ENCODE measurements around the gene RARG. TPM values are rescaled to one million over a fixed set of nuclear protein-coding genes. Genes with fewer than 3 reads are reported as not detected.

RARG gene
- total RNA-seq, 1 donor, result 6.6 TPM

DNA sequence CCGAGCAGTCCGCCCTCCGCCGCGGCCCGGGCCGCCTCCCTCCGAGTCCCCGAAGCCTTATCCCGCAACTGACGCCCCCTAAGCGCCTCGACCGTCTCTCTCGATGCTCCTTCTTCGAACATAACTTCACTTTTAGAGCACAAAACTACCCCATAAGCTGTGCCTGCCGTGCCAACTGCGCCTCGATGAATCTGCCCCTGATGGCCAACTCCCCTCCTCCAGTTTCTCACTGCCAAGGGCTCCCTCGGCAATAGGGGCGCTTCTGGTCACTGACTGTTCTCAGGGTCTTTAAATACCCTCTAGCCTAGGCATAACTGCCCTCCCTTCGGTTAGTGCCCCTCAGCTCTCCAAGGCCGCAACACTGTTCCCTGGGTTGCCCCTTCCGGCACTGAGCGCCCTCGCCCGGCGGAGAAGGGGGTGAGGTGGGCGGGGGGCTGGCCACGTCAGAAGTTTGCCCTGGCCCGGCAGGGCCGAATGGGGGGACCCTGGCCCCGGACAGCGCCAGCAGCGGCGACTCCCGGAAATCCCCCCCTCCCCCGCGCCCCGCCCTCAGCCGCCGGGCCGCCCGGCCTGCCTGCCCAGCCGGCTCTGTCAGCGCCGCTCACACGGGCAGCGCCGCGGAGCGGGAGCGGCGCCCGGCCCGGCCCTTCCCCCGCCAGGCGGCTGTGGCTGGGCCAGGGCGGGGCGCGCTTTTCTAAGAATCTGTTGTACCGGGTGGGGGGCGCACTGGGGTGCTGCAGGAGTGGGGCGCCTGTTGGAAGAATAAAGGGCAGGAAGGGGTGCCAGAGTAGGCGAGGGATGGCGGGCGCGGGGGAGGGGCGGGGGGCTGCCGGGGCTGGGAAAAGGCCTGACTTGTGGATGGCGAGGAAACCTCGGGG lies 10.6 kb downstream of the RARG start:
- Histone ChIP-seq H3K27me3 (ENCODE audit: insufficient read depth, low read length) (no peaks in the 10 kb centered on the region), H3K9me3 (ENCODE audit: low read depth, low read length) (no peaks in the 10 kb centered on the region), H3K4me1 (ENCODE audit: insufficient read depth, low read length) (peaks cover 61% of the 10 kb centered on the region), H3K4me3 (ENCODE audit: low read length) (peak overlapping the region; percentile 75)

- Histone ChIP-seq H3K4me3 (ENCODE audit: low read length) (peak overlapping the region; percentile 75), H3K27me3 (ENCODE audit: insufficient read depth, low read length) (no peaks in the 10 kb centered on the region), H3K9me3 (ENCODE audit: low read depth, low read length) (no peaks in the 10 kb centered on the region)
Observed at GRCh38 chr12:53220694-53221202, 11.3 kb downstream of the RARG start.

GRCh38 chr12:53219956-53220693 lies 11.9 kb downstream of the RARG start:
- H3K4me1 ChIP-seq (ENCODE audit: insufficient read depth, low read length), result peaks cover 71% of the 10 kb centered on the region
- H3K4me3 ChIP-seq (ENCODE audit: low read length), result peak overlapping the region; percentile 75
- no peaks in the 10 kb centered on the region for H3K27me3 ChIP-seq (ENCODE audit: insufficient read depth, low read length)
- no peaks in the 10 kb centered on the region for H3K9me3 ChIP-seq (ENCODE audit: low read depth, low read length)

More at GRCh38 chr12:53220694-53221202, 11.3 kb downstream of the RARG start:
- peaks cover 68% of the 10 kb centered on the region for H3K4me1 ChIP-seq (ENCODE audit: insufficient read depth, low read length)

- H3K4me3 ChIP-seq (ENCODE audit: low read length), result peak overlapping the region; percentile 75
- H3K27me3 ChIP-seq (ENCODE audit: insufficient read depth, low read length), result no peaks in the 10 kb centered on the region
- peaks cover 67% of the 10 kb centered on the region for H3K4me1 ChIP-seq (ENCODE audit: insufficient read depth, low read length)
- H3K9me3 ChIP-seq (ENCODE audit: low read depth, low read length), result no peaks in the 10 kb centered on the region
Observed at GRCh38 chr12:53219292-53219955, 12.6 kb downstream of the RARG start.

DNA sequence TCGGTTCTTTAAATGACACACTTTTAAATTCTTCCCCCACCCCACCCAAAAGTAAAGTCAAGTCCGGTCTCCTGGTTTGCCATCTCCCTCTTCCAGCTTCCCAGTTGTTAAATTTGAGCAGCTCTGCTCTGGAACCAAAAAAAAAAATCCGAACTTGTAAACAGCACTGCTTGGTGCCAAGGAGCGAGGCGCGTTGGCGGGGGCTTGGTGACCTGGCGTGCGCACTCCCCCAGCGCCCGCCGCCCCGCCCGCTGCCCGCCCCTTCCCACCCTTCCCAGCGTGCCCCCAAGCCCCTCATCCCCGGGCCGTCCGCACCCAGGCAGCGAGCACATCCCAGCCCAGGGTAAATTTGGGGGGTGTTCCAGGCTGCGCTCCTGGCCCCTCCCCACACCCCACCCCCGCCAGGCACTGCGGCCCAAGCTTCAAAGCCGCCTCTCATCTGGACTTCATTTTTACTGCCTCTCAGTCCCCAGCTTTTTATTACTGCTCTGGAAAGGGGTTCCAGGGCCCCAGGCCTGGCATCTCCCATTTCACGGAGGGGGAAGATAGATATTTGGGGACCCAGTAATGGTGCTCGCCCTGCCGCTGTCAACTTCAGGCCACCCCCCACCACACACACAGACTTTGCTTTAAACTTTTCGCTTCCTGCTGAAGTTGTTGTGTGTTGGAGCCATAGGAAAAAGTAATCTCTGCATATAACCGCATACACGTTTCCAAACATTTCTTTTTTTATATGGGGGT lies 13.3 kb downstream of the RARG start:
- Histone ChIP-seq H3K9me3 (ENCODE audit: low read depth, low read length) (no peaks in the 10 kb centered on the region), H3K4me3 (ENCODE audit: low read length) (peak overlapping the region; percentile 75), H3K4me1 (ENCODE audit: insufficient read depth, low read length) (peaks cover 60% of the 10 kb centered on the region), H3K27me3 (ENCODE audit: insufficient read depth, low read length) (no peaks in the 10 kb centered on the region)

DNA sequence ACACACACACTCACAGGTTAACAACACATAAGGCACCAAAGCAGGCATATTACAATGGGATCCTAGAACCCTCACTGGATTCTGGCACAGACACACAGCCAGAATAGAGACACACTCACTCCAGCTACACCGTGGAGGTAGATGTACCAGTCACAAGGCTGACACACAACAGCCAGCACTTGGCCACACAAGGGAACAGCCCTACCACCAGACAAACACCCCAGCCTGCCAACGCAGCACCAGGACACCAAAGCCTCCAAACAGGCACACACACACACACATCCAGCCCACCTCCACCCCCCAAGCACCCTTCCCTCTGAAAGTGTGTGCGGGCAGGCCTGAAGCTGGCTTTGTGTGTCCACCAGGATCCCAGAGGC lies 14.1 kb downstream of the RARG start:
- no peaks in the 10 kb centered on the region for H3K9me3 ChIP-seq (ENCODE audit: low read depth, low read length)
- H3K4me1 ChIP-seq (ENCODE audit: insufficient read depth, low read length), result peaks cover 61% of the 10 kb centered on the region
- H3K4me3 ChIP-seq (ENCODE audit: low read length), result no peak overlapping the region
- H3K27me3 ChIP-seq (ENCODE audit: insufficient read depth, low read length), result no peaks in the 10 kb centered on the region

DNA sequence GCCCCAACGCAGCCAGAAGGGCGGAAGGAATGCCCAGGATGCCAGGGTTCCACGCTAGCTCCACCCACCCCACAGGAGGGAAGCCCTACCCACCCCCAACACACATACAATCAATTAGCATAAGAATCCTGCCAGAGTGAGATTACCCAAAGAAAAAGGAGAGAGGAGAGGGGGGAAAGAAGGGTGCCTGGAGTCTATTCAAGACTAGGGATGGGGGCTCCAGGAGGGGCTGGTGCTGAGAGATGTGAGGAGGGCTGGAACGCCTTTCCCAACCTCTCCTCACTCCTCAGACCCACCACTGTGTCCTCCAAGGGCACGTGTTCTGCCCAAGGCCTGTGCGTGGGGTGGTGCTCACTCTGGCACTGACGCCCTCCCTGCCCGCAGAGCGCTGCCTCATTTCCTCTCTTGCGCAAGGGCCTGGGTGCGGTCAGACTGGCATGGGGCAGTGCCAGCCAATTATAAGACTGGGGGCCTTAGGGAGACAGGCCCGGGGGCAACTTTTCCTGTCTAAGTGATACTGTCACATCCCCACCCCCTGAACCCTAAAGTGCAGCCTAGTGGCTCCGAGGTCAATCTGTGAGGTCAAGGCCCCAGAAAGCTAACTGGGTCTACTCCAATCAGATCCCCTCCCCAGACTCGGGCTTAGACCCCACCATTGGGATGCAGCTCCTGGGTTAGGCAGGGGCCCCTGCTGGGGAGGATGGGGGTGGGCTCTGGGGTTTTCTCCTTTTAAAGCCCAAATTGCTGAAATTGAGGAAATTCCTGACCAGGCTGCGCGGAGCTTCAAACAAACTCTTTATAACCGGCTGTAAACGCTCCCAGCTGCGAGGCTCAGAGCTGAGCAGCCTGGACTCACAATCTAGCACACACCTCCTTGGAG lies 14.7 kb downstream of the RARG start:
- Histone ChIP-seq H3K4me3 (ENCODE audit: low read length) (no peak overlapping the region), H3K9me3 (ENCODE audit: low read depth, low read length) (no peaks in the 10 kb centered on the region), H3K4me1 (ENCODE audit: insufficient read depth, low read length) (peaks cover 54% of the 10 kb centered on the region), H3K27me3 (ENCODE audit: insufficient read depth, low read length) (no peaks in the 10 kb centered on the region)

- H3K4me1 ChIP-seq (ENCODE audit: insufficient read depth, low read length), result peaks cover 51% of the 10 kb centered on the region
Observed at GRCh38 chr12:53215497-53215896, 16.5 kb downstream of the RARG start.

GRCh38 chr12:53214687-53215455 lies 17.1 kb downstream of the RARG start:
- Histone ChIP-seq H3K27me3 (ENCODE audit: insufficient read depth, low read length) (no peaks in the 10 kb centered on the region), H3K4me3 (ENCODE audit: low read length) (no peak overlapping the region), H3K4me1 (ENCODE audit: insufficient read depth, low read length) (peaks cover 57% of the 10 kb centered on the region), H3K9me3 (ENCODE audit: low read depth, low read length) (no peaks in the 10 kb centered on the region)

More at GRCh38 chr12:53215497-53215896, 16.5 kb downstream of the RARG start:
- Histone ChIP-seq H3K9me3 (ENCODE audit: low read depth, low read length) (no peaks in the 10 kb centered on the region), H3K27me3 (ENCODE audit: insufficient read depth, low read length) (no peaks in the 10 kb centered on the region), H3K4me3 (ENCODE audit: low read length) (no peak overlapping the region)

DNA sequence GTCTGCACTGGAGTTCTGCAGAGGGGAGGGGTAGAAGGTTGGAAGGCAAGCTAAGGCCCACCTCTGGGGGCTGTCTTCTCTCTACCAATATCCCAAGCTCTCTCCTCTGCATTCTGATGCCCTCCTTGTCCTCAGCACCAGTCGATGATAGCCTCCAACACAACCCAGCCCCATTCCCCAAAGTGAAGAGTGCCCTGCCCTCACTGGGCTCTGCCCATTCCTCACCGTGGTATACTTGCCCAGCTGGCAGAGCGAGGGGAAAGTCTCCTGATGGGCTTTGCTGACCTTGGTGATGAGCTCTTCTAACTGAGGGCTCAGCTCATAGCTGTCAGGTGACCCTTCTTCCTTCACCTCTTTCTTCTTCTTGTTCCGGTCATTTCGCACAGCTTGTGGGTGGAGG lies 17.8 kb downstream of the RARG start:
- Histone ChIP-seq H3K4me1 (ENCODE audit: insufficient read depth, low read length) (peaks cover 57% of the 10 kb centered on the region), H3K4me3 (ENCODE audit: low read length) (no peak overlapping the region), H3K27me3 (ENCODE audit: insufficient read depth, low read length) (no peaks in the 10 kb centered on the region), H3K9me3 (ENCODE audit: low read depth, low read length) (no peaks in the 10 kb centered on the region)

DNA sequence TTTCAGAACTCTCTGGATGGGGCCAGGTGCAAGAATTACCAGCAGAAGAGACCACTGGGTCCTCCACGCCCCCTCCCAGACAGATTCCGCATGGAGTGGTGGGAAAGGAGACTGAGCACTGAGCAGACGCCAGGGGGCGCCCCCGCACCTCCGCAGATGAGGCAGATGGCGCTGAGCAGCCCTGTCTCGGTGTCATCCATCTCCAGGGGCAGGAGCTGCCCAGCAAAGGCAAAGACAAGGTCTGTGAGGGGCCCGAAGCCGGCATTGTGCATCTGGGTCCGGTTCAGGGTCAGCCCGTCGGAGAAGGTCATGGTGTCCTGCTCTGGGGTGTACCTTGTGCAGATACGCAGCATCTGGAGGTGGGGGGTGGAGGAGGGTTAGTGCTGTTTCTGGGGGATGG lies 18.7 kb downstream of the RARG start:
- no peaks in the 10 kb centered on the region for H3K9me3 ChIP-seq (ENCODE audit: low read depth, low read length)
- H3K4me1 ChIP-seq (ENCODE audit: insufficient read depth, low read length), result peaks cover 58% of the 10 kb centered on the region
- H3K27me3 ChIP-seq (ENCODE audit: insufficient read depth, low read length), result no peaks in the 10 kb centered on the region
- no peak overlapping the region for H3K4me3 ChIP-seq (ENCODE audit: low read length)

- no peaks in the 10 kb centered on the region for H3K9me3 ChIP-seq (ENCODE audit: low read depth, low read length)
- no peaks in the 10 kb centered on the region for H3K27me3 ChIP-seq (ENCODE audit: insufficient read depth, low read length)
- H3K4me1 ChIP-seq (ENCODE audit: insufficient read depth, low read length), result peaks cover 58% of the 10 kb centered on the region
- no peak overlapping the region for H3K4me3 ChIP-seq (ENCODE audit: low read length)
Observed at GRCh38 chr12:53212931-53213330, 19.1 kb downstream of the RARG start.
